GM23338 (cell line): ENCODE data around the gene RAX2. TPM values are rescaled to one million over a fixed set of nuclear protein-coding genes. Genes with fewer than 3 reads are reported as not detected.

ENCODE experiments used
- ATAC-seq: fragments of 200-7000 bp; cut with Tn5 transposase; 3 replicates; pipeline ENCODE4 v1.9.1; 2020
- DNase-seq: peaks from one replicate; pipeline ENCODE4 v3.0.0-alpha.2; 2015; ENCODE audit warnings: low spot score
- H2AFZ ChIP-seq: fragments of 200-600 bp; sonication (generic); 2 replicates; pipeline ENCODE4 v1.8.0; 2016; ENCODE audit warnings: antibody characterized with exemption, mild to moderate bottlenecking, moderate library complexity
- H3F3A ChIP-seq: fragments of 200-600 bp; sonication (generic); replicated peaks from 2 replicates; pipeline ENCODE4 v1.8.0; 2017; ENCODE audit warnings: antibody characterized with exemption, mixed run types, low read depth
- H3K27ac ChIP-seq: fragments of 200-600 bp; sonication (generic); 2 replicates; pipeline ENCODE4 v1.6.1; 2016; ENCODE audit warnings: low read depth
- H3K27me3 ChIP-seq: fragments of 200-600 bp; sonication (generic); 2 replicates; pipeline ENCODE4 v1.8.0; 2016; ENCODE audit warnings: mild to moderate bottlenecking, mixed run types, moderate library complexity; ENCODE audit not compliant: insufficient read depth
- H3K36me3 ChIP-seq: fragments of 200-600 bp; sonication (generic); 2 replicates; pipeline ENCODE4 v1.8.0; 2016; ENCODE audit warnings: mild to moderate bottlenecking; ENCODE audit not compliant: insufficient read depth
- H3K4me1 ChIP-seq: fragments of 200-600 bp; sonication (generic); 2 replicates; pipeline ENCODE4 v1.8.0; 2016; ENCODE audit warnings: mild to moderate bottlenecking, moderate library complexity; ENCODE audit not compliant: insufficient read depth
- H3K4me2 ChIP-seq: fragments of 200-600 bp; sonication (generic); 2 replicates; pipeline ENCODE4 v1.7.1; 2017; ENCODE audit warnings: mixed run types
- H3K4me3 ChIP-seq: fragments of 200-600 bp; sonication (generic); 2 replicates; pipeline ENCODE4 v1.6.1; 2016; ENCODE audit warnings: mixed run types
- H3K79me2 ChIP-seq: fragments of 200-600 bp; sonication (generic); replicated peaks from 2 replicates; pipeline ENCODE4 v1.8.0; 2017; ENCODE audit warnings: mild to moderate bottlenecking; ENCODE audit not compliant: insufficient read depth
- H3K9me2 ChIP-seq: fragments of 200-600 bp; sonication (generic); 2 replicates; pipeline ENCODE4 v1.8.0; 2017; ENCODE audit not compliant: insufficient read depth
- H4K20me1 ChIP-seq: fragments of 200-600 bp; sonication (generic); replicated peaks from 2 replicates; pipeline ENCODE4 v1.8.0; 2017; ENCODE audit warnings: mild to moderate bottlenecking; ENCODE audit not compliant: insufficient read depth
- H3K27ac Mint-ChIP-seq: 2 replicates; pipeline ENCODE4 v1.8.0; 2020; ENCODE audit warnings: inconsistent platforms, mild to moderate bottlenecking, moderate library complexity, mixed read lengths
- H3K27me3 Mint-ChIP-seq: 3 replicates; pipeline ENCODE4 v1.8.0; 2022; ENCODE audit warnings: low read depth, mild to moderate bottlenecking, moderate library complexity, mixed read lengths, inconsistent platforms; ENCODE audit not compliant: insufficient read depth, poor library complexity
- H3K36me3 Mint-ChIP-seq: 3 replicates; pipeline ENCODE4 v1.8.0; 2021; ENCODE audit warnings: low read depth, mild to moderate bottlenecking, inconsistent platforms, moderate library complexity, mixed read lengths
- H3K4me1 Mint-ChIP-seq: 3 replicates; pipeline ENCODE4 v1.8.0; 2020; ENCODE audit warnings: mild to moderate bottlenecking, inconsistent platforms, mixed read lengths
- H3K4me3 Mint-ChIP-seq: 3 replicates; pipeline ENCODE4 v1.8.0; 2021; ENCODE audit warnings: moderate library complexity, mild to moderate bottlenecking, inconsistent platforms, mixed read lengths
- H3K9me3 Mint-ChIP-seq: 3 replicates; pipeline ENCODE4 v1.8.0; 2020; ENCODE audit warnings: moderate library complexity, mild to moderate bottlenecking, inconsistent platforms, mixed read lengths
- CREB1 ChIP-seq: fragments of 250-450 bp; sonication (Bioruptor Pico); IDR thresholded peaks from 2 replicates; pipeline ENCODE4 v1.5.0; 2020; ENCODE audit warnings: low read depth, mild to moderate bottlenecking, moderate library complexity
- CTCF ChIP-seq, 2 experiments: fragments of 200-600 bp in 1 of 2; sonication (generic) in 1 of 2; conservative IDR thresholded peaks; 2 replicates each; pipeline versions ENCODE4 v1.5.1 to v1.6.1; 2016 to 2017; ENCODE audit warnings: antibody characterized with exemption in 2 of 2, low read depth in 2 of 2, mild to moderate bottlenecking in 2 of 2, moderate library complexity in 1 of 2
- ETS1 ChIP-seq: IDR thresholded peaks from 2 replicates; pipeline ENCODE4 v1.6.1; 2016; ENCODE audit warnings: antibody characterized with exemption
- EZH2 ChIP-seq: fragments of 200-600 bp; sonication (generic); IDR thresholded peaks from one replicate; pipeline ENCODE4 v1.8.0; 2017; ENCODE audit warnings: antibody characterized with exemption, mild to moderate bottlenecking, low read depth; ENCODE audit not compliant: unreplicated experiment
- EZH2phosphoT487 ChIP-seq: fragments of 200-600 bp; sonication (generic); IDR thresholded peaks from one replicate; pipeline ENCODE4 v1.8.1; 2018; ENCODE audit warnings: antibody characterized with exemption; ENCODE audit not compliant: unreplicated experiment
- NANOG ChIP-seq: IDR thresholded peaks from 2 replicates; pipeline ENCODE4 v1.6.1; 2016; ENCODE audit warnings: antibody characterized with exemption, borderline replicate concordance
- POLR2AphosphoS5 ChIP-seq: IDR thresholded peaks from 2 replicates; pipeline ENCODE4 v1.6.1; 2016; ENCODE audit warnings: antibody characterized with exemption, low read depth
- REST ChIP-seq: IDR thresholded peaks from one replicate; pipeline ENCODE4 v1.6.1; 2018; ENCODE audit warnings: antibody characterized with exemption; ENCODE audit not compliant: unreplicated experiment
- ZNF114 ChIP-seq: fragments of 250-450 bp; sonication (Bioruptor Pico); IDR thresholded peaks from 2 replicates; pipeline ENCODE4 v1.5.0; 2020; ENCODE audit warnings: mild to moderate bottlenecking, moderate library complexity
- ZNF331 ChIP-seq: fragments of 250-450 bp; sonication (Bioruptor Pico); IDR thresholded peaks from 2 replicates; pipeline ENCODE4 v1.5.0; 2020; ENCODE audit warnings: low read depth, mild to moderate bottlenecking, moderate library complexity
- ZNF462 ChIP-seq: fragments of 250-450 bp; sonication (Bioruptor Pico); IDR thresholded peaks from 2 replicates; pipeline ENCODE4 v1.5.0; 2020; ENCODE audit warnings: mild to moderate bottlenecking, moderate library complexity
- polyA plus RNA-seq: library from polyadenylated mRNA; unstranded; fragments of >200 nt; fragmentation: Nextera tagmentation; extraction: Ambion mirVana; gene quantifications from 2 replicates; pipeline ENCODE4 v1.2.1, GENCODE V29; 2016
- total RNA-seq: library from RNA; depleted of rRNA; stranded (reverse); fragments of >200 nt; shearing (Covaris generic); gene quantifications from 2 replicates; pipeline ENCODE4 v1.2.3, GENCODE V29; 2014

The RAX2 gene
- total and polyA plus RNA-seq, 2 experiments from 2014 or later = 0.13 TPM; not detected in 1

GRCh38 chr19:3775374-3775711 lies 3.3 kb upstream of the RAX2 start (continued):
- no peak for TF ChIP-seq ZNF462 (CRISPR knock-in tag)
- no peak for TF ChIP-seq EZH2
- TF ChIP-seq ZNF114 (CRISPR knock-in tag) = no peak
- TF ChIP-seq ZNF331 (CRISPR knock-in tag) = no peak

GRCh38 chr19:3774621-3775373 lies 2.8 kb upstream of the RAX2 start:
- no peak overlapping the region for H2AFZ ChIP-seq
- no peaks in the 10 kb centered on the region for H3K9me2 ChIP-seq
- H3K4me3 ChIP-seq = no peak overlapping the region
- DNase-seq (no peak), ATAC-seq (no peak)
- H3K4me2 ChIP-seq = no peak overlapping the region
- peaks cover 8% of the 10 kb centered on the region for H3K4me1 Mint-ChIP-seq
- H3K27me3 Mint-ChIP-seq = peaks cover 5% of the 10 kb centered on the region
- H3K79me2 ChIP-seq = no peaks in the 10 kb centered on the region
- no peak overlapping the region for H3K27ac Mint-ChIP-seq
- H3K27me3 ChIP-seq = no peaks in the 10 kb centered on the region
- no peaks in the 10 kb centered on the region for H3K36me3 ChIP-seq
- no peaks in the 10 kb centered on the region for H3K4me1 ChIP-seq
- H3K27ac ChIP-seq = no peak overlapping the region
- H3K4me3 Mint-ChIP-seq = no peak overlapping the region
- H3F3A ChIP-seq = no peaks in the 10 kb centered on the region
- no peaks in the 10 kb centered on the region for H4K20me1 ChIP-seq
- peaks cover 2% of the 10 kb centered on the region; the same call in 1 of the 3 replicates for H3K9me3 Mint-ChIP-seq
- no peaks in the 10 kb centered on the region for H3K36me3 Mint-ChIP-seq
- TF ChIP-seq CTCF (conservative IDR thresholded peaks at IDR 0.05; ENCODE audit: low read depth in 2 of 2) = no peak
- no peak for TF ChIP-seq EZH2phosphoT487
- no peak for TF ChIP-seq CREB1
- no peak for TF ChIP-seq REST
- no peak for TF ChIP-seq ETS1
- no peak for TF ChIP-seq ZNF331 (CRISPR knock-in tag)
- TF ChIP-seq POLR2AphosphoS5 = no peak
- TF ChIP-seq NANOG = no peak
